Right atrium auricular region (tissue), 2 donors: ENCODE results near the gene INO80E. TPM values are rescaled to one million over a fixed set of nuclear protein-coding genes. Genes with fewer than 3 reads are reported as not detected.

Source experiments
- DNase-seq: peaks from one replicate; pipeline ENCODE4 v3.0.0-alpha.2; 2019; ENCODE audit warnings: low spot score
- H3K27ac ChIP-seq, 2 donors: fragments of 200-600 bp; sonication (generic); 1 replicate in 1 of 2; 2 replicates in 1 of 2; pipeline ENCODE4 v1.5.1; 2016 to 2019
- H3K27me3 ChIP-seq, 2 donors: fragments of 200-600 bp; sonication (generic); one replicate each; pipeline versions ENCODE4 v1.5.1 to v1.6.0; 2017 to 2019
- H3K36me3 ChIP-seq: fragments of 200-600 bp; sonication (generic); one replicate; pipeline ENCODE4 v1.5.1; 2016
- H3K4me1 ChIP-seq, 2 donors: fragments of 200-600 bp; sonication (generic); one replicate each; pipeline versions ENCODE4 v1.5.1 to v1.6.0; 2017 to 2019
- H3K4me3 ChIP-seq, 2 donors: fragments of 200-600 bp; sonication (generic); 1 replicate in 1 of 2; 2 replicates in 1 of 2; pipeline ENCODE4 v1.5.1; 2017 to 2019; ENCODE audit warnings: mild to moderate bottlenecking in 1 of 2, moderate library complexity in 1 of 2
- H3K9me3 ChIP-seq, 2 donors: fragments of 200-600 bp; sonication (generic); one replicate each; pipeline ENCODE4 v1.5.1; 2019
- total RNA-seq, 2 donors: library from RNA; depleted of rRNA; stranded (reverse); fragments of >200 nt; gene quantifications; one replicate each; pipeline ENCODE4 v1.1.0, GENCODE V29; 2016
- TF ChIP-seq, protein P1 (sequence below), 2 donors: fragments of 200-600 bp; sonication (generic); IDR thresholded peaks; one replicate each; pipeline ENCODE4 v1.5.1; 2019; ENCODE audit warnings: antibody characterized with exemption in 2 of 2

INO80E gene
- total RNA-seq, 2 donors from 2014 or later: 33.4 to 117 TPM

DNA sequence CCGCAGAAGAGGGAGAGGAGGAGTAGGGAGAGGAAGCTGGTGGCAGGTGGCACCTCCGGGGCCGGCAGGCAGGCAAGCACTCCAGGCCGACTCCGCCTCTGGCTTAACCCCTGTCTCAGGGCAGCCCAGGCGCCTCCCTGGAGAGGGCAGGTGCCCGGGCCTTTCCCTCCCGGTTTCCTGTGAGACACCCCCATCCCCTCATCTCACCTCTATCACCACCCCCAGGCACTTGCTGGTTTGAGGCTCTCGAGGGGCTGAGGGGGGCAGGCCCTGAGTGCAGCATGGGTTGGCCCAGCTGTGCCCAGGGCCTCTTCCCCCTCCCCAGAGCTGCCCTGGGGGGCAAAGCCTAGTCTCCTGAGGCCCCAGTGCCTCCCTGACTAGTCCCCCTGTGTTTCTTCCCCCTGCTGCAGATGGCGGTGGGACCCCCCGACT lies 8.8 kb downstream of the INO80E start:
- H3K4me3 ChIP-seq: no peak overlapping the region
- no peaks in the 10 kb centered on the region for H3K9me3 ChIP-seq
- H3K4me1 ChIP-seq: peaks cover 0 to 7% of the 10 kb centered on the region in 2 donors
- TF ChIP-seq, protein P1, sequence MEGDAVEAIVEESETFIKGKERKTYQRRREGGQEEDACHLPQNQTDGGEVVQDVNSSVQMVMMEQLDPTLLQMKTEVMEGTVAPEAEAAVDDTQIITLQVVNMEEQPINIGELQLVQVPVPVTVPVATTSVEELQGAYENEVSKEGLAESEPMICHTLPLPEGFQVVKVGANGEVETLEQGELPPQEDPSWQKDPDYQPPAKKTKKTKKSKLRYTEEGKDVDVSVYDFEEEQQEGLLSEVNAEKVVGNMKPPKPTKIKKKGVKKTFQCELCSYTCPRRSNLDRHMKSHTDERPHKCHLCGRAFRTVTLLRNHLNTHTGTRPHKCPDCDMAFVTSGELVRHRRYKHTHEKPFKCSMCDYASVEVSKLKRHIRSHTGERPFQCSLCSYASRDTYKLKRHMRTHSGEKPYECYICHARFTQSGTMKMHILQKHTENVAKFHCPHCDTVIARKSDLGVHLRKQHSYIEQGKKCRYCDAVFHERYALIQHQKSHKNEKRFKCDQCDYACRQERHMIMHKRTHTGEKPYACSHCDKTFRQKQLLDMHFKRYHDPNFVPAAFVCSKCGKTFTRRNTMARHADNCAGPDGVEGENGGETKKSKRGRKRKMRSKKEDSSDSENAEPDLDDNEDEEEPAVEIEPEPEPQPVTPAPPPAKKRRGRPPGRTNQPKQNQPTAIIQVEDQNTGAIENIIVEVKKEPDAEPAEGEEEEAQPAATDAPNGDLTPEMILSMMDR (IDR thresholded peaks at IDR 0.05): no peak
- H3K36me3 ChIP-seq: no peaks in the 10 kb centered on the region
- H3K27ac ChIP-seq: no peak overlapping the region
- no peak for DNase-seq
- H3K27me3 ChIP-seq: peaks cover under 1 to 5% of the 10 kb centered on the region in 2 donors

DNA sequence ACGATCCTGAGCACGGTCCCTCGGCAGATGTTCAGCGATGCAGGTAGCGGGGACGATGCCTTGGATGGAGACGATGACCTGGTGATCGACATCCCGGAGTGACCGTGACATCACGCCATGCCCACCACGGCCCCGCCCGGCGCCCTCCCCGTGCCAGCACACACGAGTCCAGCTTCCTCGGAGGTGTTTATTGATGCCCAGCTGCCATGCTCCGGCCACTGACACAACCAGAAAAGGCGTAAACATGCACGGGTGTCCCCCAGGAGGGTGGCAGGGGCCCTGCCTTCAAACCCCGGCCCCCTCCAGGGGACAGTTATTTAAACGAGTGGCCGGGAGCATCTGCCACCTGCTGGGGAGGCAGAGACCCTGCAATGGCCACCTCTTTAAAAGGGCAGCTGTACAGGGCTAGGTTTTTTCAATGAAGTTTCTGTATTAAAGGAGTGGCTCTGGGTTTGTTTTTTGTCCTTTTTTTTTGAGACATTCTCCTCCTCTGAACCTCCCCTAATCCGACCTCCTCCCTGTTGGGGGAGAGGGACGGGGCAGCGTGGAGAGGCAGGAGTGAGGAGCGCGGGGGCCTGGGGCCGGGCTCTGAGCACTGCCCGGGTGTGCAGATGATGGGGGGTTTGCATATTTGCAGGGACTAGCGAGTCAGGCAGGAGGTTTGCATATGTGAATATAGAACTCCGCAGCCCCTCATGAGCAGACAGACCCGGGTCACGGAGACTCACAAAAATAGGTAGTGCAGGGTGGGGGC lies 9.5 kb downstream of the INO80E start:
- Histone ChIP-seq H3K9me3 (no peaks in the 10 kb centered on the region), H3K4me1 (peaks cover 0 to 13% of the 10 kb centered on the region in 2 donors), H3K27me3 (peaks cover 7 to 12% of the 10 kb centered on the region in 2 donors), H3K27ac (no peak overlapping the region), H3K36me3 (no peaks in the 10 kb centered on the region), H3K4me3 (no peak overlapping the region)
- TF ChIP-seq, protein P1 (IDR thresholded peaks at IDR 0.05): peak; percentile 68 to 88
- DNase-seq: no peak

DNA sequence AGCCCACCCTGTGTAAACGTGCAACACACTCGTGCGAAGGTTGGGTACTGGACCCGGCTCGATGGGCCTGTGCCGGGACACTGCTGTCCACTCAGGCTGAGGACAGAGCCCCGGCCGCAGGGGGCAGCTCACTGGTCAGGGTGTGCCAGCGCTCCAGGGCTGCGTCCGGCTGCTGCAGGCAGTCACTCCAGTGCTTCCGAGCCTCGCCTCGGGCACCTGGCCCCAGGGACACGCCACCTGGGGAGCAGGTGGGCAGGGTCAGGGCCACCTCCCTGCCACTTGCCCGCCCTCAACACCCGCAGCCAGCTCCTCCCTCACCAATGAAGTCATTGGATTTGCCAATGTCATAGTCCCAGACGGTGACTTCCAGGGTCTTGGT lies 10.0 kb downstream of the INO80E start:
- Histone ChIP-seq H3K4me1 (peaks cover 0 to 19% of the 10 kb centered on the region in 2 donors), H3K36me3 (no peaks in the 10 kb centered on the region), H3K4me3 (no peak overlapping the region), H3K9me3 (no peaks in the 10 kb centered on the region), H3K27ac (no peak overlapping the region), H3K27me3 (peaks cover 13 to 17% of the 10 kb centered on the region in 2 donors)
- DNase-seq: no peak
- TF ChIP-seq, protein P1 (IDR thresholded peaks at IDR 0.05): no peak

DNA sequence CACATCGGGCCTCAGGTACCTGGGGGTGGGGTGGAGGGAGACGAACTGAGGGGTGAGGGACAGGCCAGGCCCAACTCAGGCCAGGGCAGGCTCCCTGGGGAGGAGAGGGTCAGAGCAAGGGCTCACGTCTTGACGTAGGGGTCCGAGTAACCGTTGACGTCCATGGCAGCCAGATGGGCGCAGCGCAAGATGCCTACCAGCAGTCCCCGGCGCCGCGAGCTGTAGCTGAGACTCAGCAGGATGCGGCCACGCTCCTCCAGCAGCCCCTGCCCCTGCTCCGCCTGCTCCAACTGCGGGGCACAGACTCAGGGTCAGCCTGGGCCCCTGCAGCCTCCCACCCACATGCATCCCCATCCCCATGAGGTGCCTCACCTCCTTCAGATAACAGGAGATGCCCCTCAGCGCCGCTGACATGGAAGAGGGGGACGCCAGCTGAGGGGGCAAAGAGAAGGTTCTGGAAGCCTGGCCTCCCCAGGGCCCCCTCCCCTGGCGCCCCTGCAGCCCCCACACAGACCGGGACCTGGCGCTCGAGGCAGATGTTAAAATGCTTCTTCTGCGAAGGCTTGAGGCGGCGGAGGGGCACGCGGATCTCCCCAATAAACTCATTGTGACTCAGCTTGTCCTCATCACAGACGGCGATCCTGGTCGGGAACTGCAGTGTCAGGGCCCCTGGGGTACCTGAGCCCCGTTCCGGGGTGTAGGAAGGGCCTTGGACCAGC lies 10.8 kb downstream of the INO80E start:
- peaks cover 19 to 24% of the 10 kb centered on the region in 2 donors for H3K27me3 ChIP-seq

DNA sequence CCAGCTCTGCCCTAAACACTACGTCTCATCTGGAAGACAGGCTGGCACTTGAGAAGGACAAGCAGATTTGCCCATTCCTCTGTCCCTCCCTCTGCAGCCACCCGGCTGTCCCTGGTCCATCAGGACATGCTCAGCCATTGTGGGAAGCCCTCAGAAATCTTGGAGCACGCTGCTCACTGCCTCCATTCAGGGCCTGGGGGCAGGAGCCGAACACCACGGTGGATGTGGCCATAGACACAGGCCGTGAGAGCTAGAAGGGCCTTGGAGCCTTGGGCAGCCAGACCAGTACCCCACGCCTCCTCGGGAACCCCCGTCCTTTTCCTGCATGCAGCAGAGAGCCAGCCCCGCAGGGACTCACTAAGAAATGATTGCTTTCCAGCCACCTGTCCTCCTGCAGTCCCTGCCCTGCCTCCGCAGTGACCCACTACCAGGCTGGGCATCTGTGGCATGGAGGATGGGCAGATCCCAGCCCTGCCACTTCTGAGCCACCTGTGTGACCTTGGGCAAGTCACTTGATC lies 11.4 kb downstream of the INO80E start:
- H3K27ac ChIP-seq: no peak overlapping the region
- no peak overlapping the region for H3K4me3 ChIP-seq
- no peaks in the 10 kb centered on the region for H3K9me3 ChIP-seq
- TF ChIP-seq, protein P1 (IDR thresholded peaks at IDR 0.05): no peak
- H3K36me3 ChIP-seq: no peaks in the 10 kb centered on the region
- H3K27me3 ChIP-seq: peaks cover 23 to 25% of the 10 kb centered on the region in 2 donors
- peaks cover 0 to 31% of the 10 kb centered on the region in 2 donors for H3K4me1 ChIP-seq
- no peak for DNase-seq

More for the DNA sequence above, 10.8 kb downstream of the INO80E start:
- Histone ChIP-seq H3K4me3 (no peak overlapping the region), H3K27ac (no peak overlapping the region), H3K36me3 (no peaks in the 10 kb centered on the region), H3K9me3 (no peaks in the 10 kb centered on the region), H3K4me1 (peaks cover 0 to 26% of the 10 kb centered on the region in 2 donors)
- TF ChIP-seq, protein P1 (IDR thresholded peaks at IDR 0.05): no peak
- DNase-seq: no peak
